Neural crest cell (in vitro differentiated cells): Measurements from ENCODE around the gene F11. TPM values are rescaled to one million over a fixed set of nuclear protein-coding genes. Genes with fewer than 3 reads are reported as not detected.

Experiments used
- DNase-seq: peaks from one replicate; pipeline ENCODE4 v3.0.0; 2021; ENCODE audit warnings: low read depth, mixed read lengths, low spot score
- H3K27ac Mint-ChIP-seq: one replicate; pipeline ENCODE4 v1.8.0; 2021; ENCODE audit warnings: mild to moderate bottlenecking, mixed read lengths; ENCODE audit not compliant: unreplicated experiment
- H3K27me3 Mint-ChIP-seq: 2 replicates; pipeline ENCODE4 v1.8.0; 2021; ENCODE audit warnings: low read depth, mild to moderate bottlenecking, mixed read lengths
- H3K36me3 Mint-ChIP-seq: 2 replicates; pipeline ENCODE4 v1.8.0; 2021; ENCODE audit warnings: low read depth, mild to moderate bottlenecking, mixed read lengths
- H3K4me1 Mint-ChIP-seq: 2 replicates; pipeline ENCODE4 v1.8.0; 2021; ENCODE audit warnings: mixed read lengths
- H3K4me3 Mint-ChIP-seq: one replicate; pipeline ENCODE4 v1.8.0; 2021; ENCODE audit warnings: mild to moderate bottlenecking, mixed read lengths
- H3K9me3 Mint-ChIP-seq: 2 replicates; pipeline ENCODE4 v1.8.0; 2021; ENCODE audit warnings: mixed read lengths
- CTCF ChIP-seq: fragments of 200-600 bp; sonication (generic); conservative IDR thresholded peaks from 2 replicates; pipeline ENCODE4 v1.5.0; 2021; ENCODE audit warnings: antibody characterized with exemption, mild to moderate bottlenecking
- total RNA-seq: library from RNA; stranded (reverse); gene quantifications from 2 replicates; pipeline ENCODE4 v1.2.1, GENCODE V29; 2021

Gene F11
- total RNA-seq, 1 donor from 2014 or later = not detected

GRCh38 chr4:186285147-186285546, 19.2 kb downstream of the F11 start:
- Mint-ChIP-seq H3K4me3 (no peak overlapping the region), H3K9me3 (no peaks in the 10 kb centered on the region), H3K4me1 (no peaks in the 10 kb centered on the region), H3K36me3 (no peaks in the 10 kb centered on the region), H3K27me3 (no peaks in the 10 kb centered on the region), H3K27ac (no peak overlapping the region)
- TF ChIP-seq CTCF = no peak
- DNase-seq = no peak

GRCh38 chr4:186286581-186286980, 20.6 kb downstream of the F11 start:
- Mint-ChIP-seq H3K4me3 (no peak overlapping the region), H3K27ac (no peak overlapping the region), H3K36me3 (no peaks in the 10 kb centered on the region), H3K9me3 (no peaks in the 10 kb centered on the region), H3K27me3 (no peaks in the 10 kb centered on the region), H3K4me1 (no peaks in the 10 kb centered on the region)
- DNase-seq = no peak
- TF ChIP-seq CTCF = no peak

- no peak overlapping the region for H3K4me3 Mint-ChIP-seq
- no peaks in the 10 kb centered on the region for H3K27me3 Mint-ChIP-seq
- no peak overlapping the region for H3K27ac Mint-ChIP-seq
Measured at GRCh38 chr4:186291256-186291890, 25.4 kb downstream of the F11 start.

GRCh38 chr4:186294160-186294559, 28.2 kb downstream of the F11 start:
- Mint-ChIP-seq H3K27ac (no peak overlapping the region), H3K4me3 (no peak overlapping the region), H3K36me3 (no peaks in the 10 kb centered on the region), H3K9me3 (no peaks in the 10 kb centered on the region), H3K27me3 (peaks cover 3% of the 10 kb centered on the region), H3K4me1 (peaks cover 4% of the 10 kb centered on the region)
- no peak for DNase-seq
- no peak for TF ChIP-seq CTCF

More at GRCh38 chr4:186291256-186291890, 25.4 kb downstream of the F11 start:
- no peak for TF ChIP-seq CTCF
- H3K36me3 Mint-ChIP-seq = no peaks in the 10 kb centered on the region
- DNase-seq = no peak
- H3K4me1 Mint-ChIP-seq = no peaks in the 10 kb centered on the region
- no peaks in the 10 kb centered on the region for H3K9me3 Mint-ChIP-seq

- Mint-ChIP-seq H3K36me3 (no peaks in the 10 kb centered on the region), H3K27me3 (peaks cover 10% of the 10 kb centered on the region), H3K4me1 (peaks cover 4% of the 10 kb centered on the region), H3K27ac (no peak overlapping the region), H3K9me3 (no peaks in the 10 kb centered on the region), H3K4me3 (no peak overlapping the region)
- no peak for DNase-seq
- TF ChIP-seq CTCF = no peak
Measured at GRCh38 chr4:186296481-186296880, 30.5 kb downstream of the F11 start.
